GM18517 (cell line): Measurements from ENCODE around the gene MTERF4.

Source experiments
- ATAC-seq: cut with Tn5 transposase; IDR thresholded peaks from one replicate; pipeline ENCODE4 v1.9.1; 2021; ENCODE audit warnings: mild to moderate bottlenecking, moderate library complexity; ENCODE audit not compliant: unreplicated experiment

Gene MTERF4

DNA sequence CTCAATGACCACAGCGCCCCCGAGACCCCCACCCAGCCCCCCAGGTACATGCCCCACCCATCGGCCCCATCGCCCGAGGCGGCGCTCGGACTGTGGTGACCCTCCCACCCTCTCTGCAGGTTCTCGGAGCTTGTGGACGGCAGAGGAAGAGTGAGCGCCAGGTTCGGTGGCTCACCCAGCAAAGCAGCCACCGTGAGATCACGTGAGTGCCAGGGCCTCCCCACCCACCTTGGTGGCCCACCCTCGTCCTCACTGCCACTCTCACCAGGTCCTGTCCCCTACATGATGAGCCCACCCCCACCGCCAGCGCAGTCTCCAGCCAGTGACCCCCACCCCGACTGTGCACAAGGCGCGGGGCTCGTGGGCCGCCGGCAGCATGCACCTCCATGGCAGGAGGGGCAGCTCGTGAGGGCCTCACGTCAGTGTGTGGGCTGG is 30.4 kb downstream of the MTERF4 start:
- no peak for ATAC-seq

GRCh38 chr2:241070811-241071676 is 31.0 kb downstream of the MTERF4 start:
- ATAC-seq: no peak

DNA sequence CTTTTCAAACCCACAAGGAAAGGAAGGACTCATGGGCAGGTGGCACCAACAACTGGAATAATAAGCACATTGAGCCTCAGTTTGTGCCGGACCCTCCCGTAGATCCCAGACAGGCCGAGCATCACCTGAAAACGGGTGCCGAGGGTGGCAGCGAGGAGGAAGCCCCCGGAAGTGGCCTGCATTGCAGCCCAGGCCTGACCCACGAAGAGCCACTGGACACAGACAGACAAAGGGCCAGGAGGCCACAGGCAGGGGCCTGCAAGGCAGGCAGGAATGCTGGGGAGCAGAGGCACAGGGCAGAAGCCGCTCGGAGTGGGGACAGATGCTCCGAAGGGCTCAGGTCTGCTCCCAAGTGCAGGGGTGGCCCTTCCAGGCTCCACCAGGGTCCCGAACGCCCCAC is 31.7 kb downstream of the MTERF4 start:
- no peak for ATAC-seq

DNA sequence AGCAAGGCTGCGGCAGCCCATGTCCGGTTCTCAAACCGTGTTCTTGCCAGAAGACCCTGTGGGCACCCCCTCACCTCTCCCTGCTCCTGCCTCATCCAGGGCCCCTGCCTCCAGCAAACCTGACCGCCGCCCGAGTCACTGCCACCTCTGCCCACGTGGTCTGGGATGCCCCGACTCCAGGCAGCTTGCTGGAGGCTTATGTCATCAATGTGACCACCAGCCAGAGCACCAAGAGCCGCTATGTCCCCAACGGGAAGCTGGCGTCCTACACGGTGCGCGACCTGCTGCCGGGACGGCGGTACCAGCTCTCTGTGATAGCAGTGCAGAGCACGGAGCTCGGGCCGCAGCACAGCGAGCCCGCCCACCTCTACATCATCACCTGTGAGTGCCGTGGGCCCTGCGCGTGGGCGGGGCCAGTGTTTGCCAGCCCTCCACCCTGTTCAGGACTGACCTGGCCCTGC is 32.2 kb downstream of the MTERF4 start:
- ATAC-seq: no peak

- ATAC-seq: no peak
These were observed 32.9 kb downstream of the MTERF4 start for GRCh38 chr2:241068942-241069810.

- no peak for ATAC-seq
These were observed 33.7 kb downstream of the MTERF4 start for GRCh38 chr2:241068136-241068941.

DNA sequence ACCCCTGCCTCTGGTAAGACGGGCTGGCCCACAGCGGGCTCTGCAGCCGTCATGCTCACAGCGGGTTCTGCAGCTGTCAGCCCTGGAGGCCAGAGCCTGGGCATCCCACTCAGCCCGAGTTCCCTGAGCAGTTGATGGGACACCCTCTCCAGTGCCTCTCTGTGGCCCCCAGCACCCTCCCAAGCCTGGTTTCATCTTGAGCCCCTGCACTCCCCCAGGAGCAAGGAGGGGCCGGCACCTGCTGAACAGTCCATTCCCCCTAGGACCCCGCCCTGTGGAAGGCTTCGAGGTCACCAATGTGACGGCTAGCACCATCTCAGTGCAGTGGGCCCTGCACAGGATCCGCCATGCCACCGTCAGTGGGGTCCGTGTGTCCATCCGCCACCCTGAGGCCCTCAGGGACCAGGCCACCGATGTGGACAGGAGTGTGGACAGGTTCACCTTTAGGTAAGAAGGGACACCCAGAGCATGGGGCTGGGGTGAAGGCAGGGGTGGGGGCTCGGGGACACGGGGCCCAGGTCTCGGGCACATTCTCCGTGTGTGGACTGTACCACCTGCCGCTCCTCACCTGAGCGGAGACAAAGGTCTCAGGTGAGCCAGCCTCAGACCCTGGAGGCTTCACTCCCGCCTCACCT is 34.5 kb downstream of the MTERF4 start:
- ATAC-seq: no peak

- no peak for ATAC-seq
These were observed 35.2 kb downstream of the MTERF4 start for GRCh38 chr2:241066893-241067341.

DNA sequence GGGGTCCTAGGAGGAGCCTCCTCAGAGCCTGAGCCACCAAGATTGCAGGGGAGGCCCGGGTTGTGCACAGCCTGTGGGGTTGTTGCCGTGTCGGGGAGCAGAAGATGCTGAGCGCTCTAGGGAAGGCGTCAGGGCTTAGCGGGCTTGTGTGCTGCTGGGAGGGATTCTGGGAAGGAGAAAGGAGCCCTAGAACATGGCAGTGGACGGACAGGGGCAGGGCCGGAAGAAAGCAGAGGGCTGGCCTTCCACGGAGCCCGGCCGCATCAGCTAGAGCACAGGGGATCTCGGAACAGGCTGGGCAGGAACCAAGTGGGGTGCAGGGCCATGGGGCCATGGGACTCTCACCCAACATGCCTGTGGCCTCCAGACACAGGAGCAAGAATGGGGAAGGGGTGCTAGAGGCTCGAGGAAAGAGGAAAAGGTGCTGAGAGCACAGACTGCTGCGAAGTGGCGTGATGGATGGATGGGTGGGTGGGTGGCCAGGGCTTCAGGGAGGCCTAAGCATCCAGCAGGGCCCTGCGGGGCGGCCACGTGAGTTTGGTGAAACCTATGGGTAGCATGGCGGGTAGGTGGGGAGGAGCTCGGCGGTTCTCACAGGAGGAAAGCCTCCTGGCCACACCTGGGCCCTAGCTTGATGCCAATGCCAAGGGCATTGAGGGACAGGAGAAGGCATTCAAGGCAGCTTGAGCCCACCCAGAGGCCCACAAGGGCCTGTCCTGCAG is 35.8 kb downstream of the MTERF4 start:
- no peak for ATAC-seq

- ATAC-seq: no peak
These were observed 36.7 kb downstream of the MTERF4 start for GRCh38 chr2:241065355-241065803.

DNA sequence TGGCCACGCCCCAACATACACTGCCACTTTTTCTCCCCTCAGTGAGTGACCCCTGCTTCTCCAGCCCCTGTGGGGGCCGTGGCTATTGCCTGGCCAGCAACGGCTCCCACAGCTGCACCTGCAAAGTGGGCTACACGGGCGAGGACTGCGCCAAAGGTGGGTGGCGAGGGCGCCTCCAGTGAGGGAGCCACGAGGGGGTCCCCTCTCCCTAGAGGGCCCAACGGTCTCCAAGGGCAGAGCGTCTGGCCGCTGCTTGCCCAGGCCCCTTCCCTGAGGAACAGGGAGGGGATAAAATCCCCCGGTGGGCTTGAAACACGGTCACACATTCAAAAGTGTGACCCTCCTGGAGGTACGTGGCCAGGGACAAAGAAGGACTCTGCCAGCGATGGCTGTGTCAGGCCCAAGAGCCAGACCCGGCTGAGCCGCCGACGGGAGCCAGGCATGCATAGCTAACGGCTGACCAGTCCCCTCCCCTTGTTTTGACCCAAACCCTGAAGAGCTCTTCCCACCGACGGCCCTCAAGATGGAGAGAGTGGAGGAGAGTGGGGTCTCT is 37.2 kb downstream of the MTERF4 start:
- no peak for ATAC-seq

DNA sequence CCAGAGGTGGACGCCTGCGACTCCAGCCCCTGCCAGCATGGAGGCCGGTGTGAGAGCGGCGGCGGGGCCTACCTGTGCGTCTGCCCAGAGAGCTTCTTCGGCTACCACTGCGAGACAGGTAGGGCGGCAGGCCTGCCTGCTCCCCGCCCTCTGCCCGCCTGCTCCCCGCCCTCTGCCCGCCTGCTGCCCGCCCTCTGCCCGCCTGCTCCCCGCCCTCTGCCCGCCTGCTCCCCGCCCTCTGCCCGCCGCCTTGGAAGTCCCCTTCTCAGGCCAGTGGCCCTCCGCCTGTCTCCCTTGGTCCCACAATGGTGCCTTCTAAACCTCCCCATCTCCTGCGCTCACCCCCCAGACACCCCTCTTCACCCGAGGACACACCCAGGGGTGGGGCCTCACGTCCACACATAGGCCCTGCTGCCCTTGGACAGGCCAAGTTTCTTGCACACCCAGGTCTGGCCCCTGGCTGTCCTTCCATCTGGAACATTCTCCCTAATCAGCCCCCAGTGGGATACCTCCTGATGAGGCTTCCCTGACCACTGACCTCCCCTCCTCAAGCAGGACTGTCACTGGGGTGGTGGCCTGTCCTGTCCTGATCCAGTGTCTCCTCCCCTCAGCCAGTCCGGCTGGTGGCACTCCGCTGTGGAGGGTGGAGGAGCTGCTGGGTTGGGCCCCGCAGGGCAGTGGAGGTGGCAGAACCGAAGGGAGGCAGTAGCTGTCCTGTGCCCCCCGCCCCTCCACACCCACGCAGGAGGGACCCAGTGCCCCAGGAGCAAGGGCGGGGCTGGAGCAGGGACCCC is 37.9 kb downstream of the MTERF4 start:
- ATAC-seq: no peak

- no peak for ATAC-seq
These were observed 38.5 kb downstream of the MTERF4 start for GRCh38 chr2:241063587-241063986.

GRCh38 chr2:241063093-241063551 is 39.0 kb downstream of the MTERF4 start:
- no peak for ATAC-seq

DNA sequence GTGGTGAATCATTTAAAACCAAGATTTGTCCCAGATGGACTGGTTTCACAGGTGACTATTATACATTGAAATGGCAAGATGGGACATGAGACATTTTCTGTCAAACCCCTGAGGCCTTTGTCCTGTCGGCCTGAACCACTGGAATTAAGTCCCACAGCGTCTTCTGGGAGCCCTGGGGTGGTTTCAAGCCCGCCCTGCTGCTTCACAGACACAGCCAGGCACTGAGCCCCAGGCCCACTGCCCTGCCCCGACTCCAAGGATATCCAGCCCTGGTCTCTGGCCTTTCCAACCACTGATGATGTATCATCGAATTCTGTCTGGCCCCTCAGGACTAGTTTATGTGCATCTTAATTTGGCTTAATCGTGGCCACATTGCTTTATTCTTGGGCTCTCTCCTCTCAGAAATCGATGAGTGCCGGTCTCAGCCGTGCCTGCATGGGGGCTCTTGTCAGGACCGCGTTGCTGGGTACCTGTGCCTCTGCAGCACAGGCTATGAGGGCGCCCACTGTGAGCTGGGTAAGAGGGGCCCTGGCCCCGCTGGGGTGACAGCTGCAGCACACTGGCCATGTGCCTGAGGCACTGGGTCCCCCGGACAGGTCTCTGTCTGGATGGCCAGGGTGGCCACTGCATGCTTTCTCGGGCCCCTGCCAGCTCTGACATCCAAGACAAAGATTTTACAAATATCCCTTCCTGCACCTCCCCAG is 39.5 kb downstream of the MTERF4 start:
- ATAC-seq: no peak

DNA sequence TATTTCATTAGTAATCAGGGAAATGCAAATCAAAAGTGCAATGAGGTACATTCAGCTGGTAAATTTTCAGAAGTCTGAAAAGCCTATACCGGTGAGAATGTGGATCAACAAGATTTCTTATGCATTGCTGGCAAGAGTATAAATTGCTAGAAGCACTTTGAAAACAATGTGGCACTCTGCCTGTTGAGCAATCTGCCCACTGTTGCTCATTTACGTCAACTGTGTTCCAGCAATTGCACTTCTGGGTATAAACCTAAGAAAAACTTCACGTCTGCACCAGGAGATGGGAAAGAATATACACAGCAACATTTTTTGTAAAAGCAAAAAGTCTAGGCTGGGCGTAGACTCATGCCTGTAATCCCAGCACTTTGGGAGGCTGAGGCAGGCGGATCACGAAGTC is 40.8 kb downstream of the MTERF4 start:
- ATAC-seq: no peak

DNA sequence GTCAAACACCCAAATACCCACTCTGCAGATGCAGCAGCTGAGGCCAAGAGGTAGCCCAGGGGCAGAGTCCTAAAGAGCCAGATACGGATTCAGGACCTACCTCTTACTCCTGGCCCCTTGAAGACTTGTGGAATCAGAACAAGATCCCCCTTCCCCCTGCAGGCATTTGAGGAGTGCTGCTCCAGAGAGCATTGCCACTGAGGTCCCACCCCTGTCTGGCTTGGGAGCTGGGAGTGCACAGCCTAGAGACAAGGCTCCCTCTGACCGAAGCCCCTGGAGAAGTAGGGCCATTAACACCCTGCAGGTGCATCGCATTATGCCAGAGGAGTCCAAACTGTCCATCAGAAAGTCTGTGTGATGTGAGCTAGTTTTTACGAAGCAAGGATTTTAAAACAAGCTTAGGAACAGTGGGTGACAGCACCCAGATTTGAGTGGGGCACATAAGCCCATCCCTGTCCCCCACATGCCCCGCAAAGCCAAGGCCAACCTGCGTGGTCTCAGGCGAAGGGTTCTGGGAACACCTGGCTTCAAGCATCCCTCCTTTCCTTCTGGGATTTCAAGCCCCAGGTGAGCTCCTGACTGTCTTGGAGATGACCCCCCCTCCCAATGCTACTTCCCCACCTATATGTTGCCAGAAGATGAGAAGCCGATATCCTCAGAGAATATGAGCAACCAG is 48.4 kb downstream of the MTERF4 start:
- no peak for ATAC-seq
